ENCODE results near the gene AUH.

- TF ChIP-seq SRF (IDR thresholded peaks at IDR 0.05; ENCODE audit: low read depth) (no peak), CTCF (IDR thresholded peaks at IDR 0.05 in 2 of 3, conservative IDR thresholded peaks at IDR 0.05 in 1 of 3; ENCODE audit: borderline replicate concordance in 1 of 3, insufficient read depth in 1 of 3, low read depth in 2 of 3, low read length in 2 of 3) (no peak)
Observed at GRCh38 chr9:91219557-91219956, 142.2 kb downstream of the AUH start.

All from HCT116 (cell line).